HG03097 (cell line): ENCODE measurements around the gene RAB11FIP4.

ENCODE experiments used
- ATAC-seq: cut with Tn5 transposase; IDR thresholded peaks from one replicate; pipeline ENCODE4 v1.9.1; 2021; ENCODE audit not compliant: unreplicated experiment, low FRiP score

Gene RAB11FIP4

GRCh38 chr17:31582151-31582907 lies 190.9 kb downstream of the RAB11FIP4 start:
- no peak for ATAC-seq

DNA sequence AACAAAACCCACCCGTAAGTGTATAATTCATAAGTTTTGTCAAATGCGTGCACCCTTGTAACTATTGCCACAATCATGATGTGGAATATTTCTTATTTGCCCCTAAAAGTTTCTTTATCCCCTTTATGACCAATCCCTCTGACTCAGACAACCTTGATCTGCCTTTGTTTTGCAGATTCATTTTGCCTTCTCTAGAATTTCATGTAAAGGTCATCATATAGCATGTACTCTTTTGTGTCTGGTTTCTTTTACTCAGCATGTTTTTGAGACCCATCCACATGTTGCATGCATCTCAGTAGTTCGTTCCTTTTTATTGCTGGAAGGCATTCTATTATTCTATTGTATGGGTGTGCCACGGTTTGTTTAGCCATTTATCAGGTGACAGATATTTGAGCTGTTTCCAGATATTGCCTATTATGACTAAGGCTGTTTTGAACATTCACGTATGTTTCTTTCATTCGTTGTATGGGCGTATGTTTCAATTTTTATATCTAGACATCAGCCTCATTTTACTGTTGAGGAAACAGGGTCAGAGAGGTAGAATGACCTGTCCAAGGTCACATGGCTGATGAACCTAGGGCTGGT lies 192.4 kb downstream of the RAB11FIP4 start:
- ATAC-seq: no peak

- ATAC-seq: no peak
Observed at GRCh38 chr17:31584438-31585279, 193.2 kb downstream of the RAB11FIP4 start.

- ATAC-seq: no peak
Observed at GRCh38 chr17:31585280-31585630, 193.8 kb downstream of the RAB11FIP4 start.

DNA sequence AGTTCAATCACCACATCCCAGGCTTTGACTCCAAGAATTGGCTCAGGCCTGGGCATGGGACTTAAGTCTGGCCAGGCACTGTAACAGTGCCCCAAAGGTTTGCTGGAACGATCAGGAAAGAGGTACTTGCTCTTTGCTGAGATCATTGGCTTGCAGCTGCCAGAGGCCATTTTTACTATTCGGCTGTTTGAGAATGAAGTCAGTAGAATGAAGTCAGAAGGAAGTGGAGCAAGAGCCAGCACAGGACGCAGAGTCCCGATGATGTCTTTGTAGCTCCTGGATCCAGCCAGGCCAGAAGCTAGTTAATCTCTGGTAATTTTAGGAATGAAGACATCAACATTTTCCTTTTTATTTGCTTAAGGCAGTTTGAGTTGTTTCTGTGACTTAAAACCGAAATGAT lies 195.5 kb downstream of the RAB11FIP4 start:
- ATAC-seq: no peak

- ATAC-seq: no peak
Observed at GRCh38 chr17:31587462-31587861, 196.0 kb downstream of the RAB11FIP4 start.
